Spleen (tissue), 7 donors: ENCODE data around the gene BAG2.

Source experiments
- CTCF ChIP-seq, 11 experiments: fragments of 200-600 bp in 7 of 11; fragments of 450-650 bp in 4 of 11; sonication (generic) in 4 of 11; IDR thresholded peaks in 8 of 11; conservative IDR thresholded peaks in 3 of 11; 1 replicate in 7 of 11; 2 replicates in 4 of 11; pipeline versions ENCODE4 v1.4.0 to v1.8.0; 2016 to 2021; ENCODE audit warnings: antibody characterized with exemption in 11 of 11, inconsistent platforms in 4 of 11, mild to moderate bottlenecking in 1 of 11
- POLR2A ChIP-seq, 3 donors: fragments of 450-650 bp; IDR thresholded peaks; one replicate each; pipeline ENCODE4 v1.5.1; 2017; ENCODE audit warnings: antibody characterized with exemption in 3 of 3, mild to moderate bottlenecking in 1 of 3
- donor health status: DM: no; HTN: no; CAD: no; lungs with moderate emphysema.
- donor health status: DM: no; HTN: no; CAD: no.
- donor health status: DM: no; HTN: no; CAD: no.

GRCh38 chr6:57207872-57208271 is 35.7 kb downstream of the BAG2 start:
- TF ChIP-seq CTCF (IDR thresholded peaks at IDR 0.05 in 8 of 11, conservative IDR thresholded peaks at IDR 0.05 in 3 of 11): no peak
- TF ChIP-seq POLR2A (IDR thresholded peaks at IDR 0.05): no peak
